ENCODE data around the gene PRKG1.

PRKG1 gene

GRCh38 chr10:51910596-51910995 is 836.3 kb downstream of the PRKG1 start:
- no peak for DNase-seq

- DNase-seq, result no peak
These were observed 837.4 kb downstream of the PRKG1 start for GRCh38 chr10:51911723-51912122.

- DNase-seq, result no peak
These were observed 840.8 kb downstream of the PRKG1 start for GRCh38 chr10:51915031-51915542.

- DNase-seq, result no peak
These were observed 844.2 kb downstream of the PRKG1 start for GRCh38 chr10:51918440-51918839.

- no peak for DNase-seq
These were observed 844.6 kb downstream of the PRKG1 start for GRCh38 chr10:51918884-51919325.

- no peak for DNase-seq
These were observed 846.4 kb downstream of the PRKG1 start for GRCh38 chr10:51920672-51921071.

GRCh38 chr10:51924359-51924758 is 850.1 kb downstream of the PRKG1 start:
- DNase-seq, result no peak

- DNase-seq, result no peak
These were observed 852.0 kb downstream of the PRKG1 start for GRCh38 chr10:51926337-51926736.

- no peak for DNase-seq
These were observed 853.9 kb downstream of the PRKG1 start for GRCh38 chr10:51928162-51928561.

GRCh38 chr10:51932530-51932929 is 858.2 kb downstream of the PRKG1 start:
- DNase-seq, result no peak

GRCh38 chr10:51934373-51934772 is 860.1 kb downstream of the PRKG1 start:
- no peak for DNase-seq

- no peak for DNase-seq
These were observed 861.1 kb downstream of the PRKG1 start for GRCh38 chr10:51935341-51935740.

- DNase-seq, result no peak
These were observed 863.2 kb downstream of the PRKG1 start for GRCh38 chr10:51937308-51938140.

GRCh38 chr10:51950371-51950995 is 876.2 kb downstream of the PRKG1 start:
- no peak for DNase-seq

GRCh38 chr10:51950996-51951555 is 876.8 kb downstream of the PRKG1 start:
- no peak for DNase-seq

- no peak for DNase-seq
These were observed 877.3 kb downstream of the PRKG1 start for GRCh38 chr10:51951601-51952000.

- DNase-seq, result no peak
These were observed 877.8 kb downstream of the PRKG1 start for GRCh38 chr10:51952056-51952455.

- no peak for DNase-seq
These were observed 881.4 kb downstream of the PRKG1 start for GRCh38 chr10:51955696-51956095.

GRCh38 chr10:51956822-51957221 is 882.5 kb downstream of the PRKG1 start:
- no peak for DNase-seq

GRCh38 chr10:51960494-51960895 is 886.2 kb downstream of the PRKG1 start:
- DNase-seq, result no peak

GRCh38 chr10:51961401-51961800 is 887.1 kb downstream of the PRKG1 start:
- no peak for DNase-seq

GRCh38 chr10:51964630-51965029 is 890.3 kb downstream of the PRKG1 start:
- no peak for DNase-seq

- DNase-seq, result no peak
These were observed 891.2 kb downstream of the PRKG1 start for GRCh38 chr10:51965451-51965850.
